22Rv1 (cell line): ENCODE measurements around the gene ETV1.

Experiments used
- H3K27ac ChIP-seq: fragments of 450-650 bp; 2 replicates; pipeline ENCODE4 v1.5.1; 2017
- ZFX ChIP-seq: fragments of 450-650 bp; IDR thresholded peaks from 2 replicates; pipeline ENCODE4 v1.6.1; 2017; ENCODE audit warnings: antibody characterized with exemption, borderline replicate concordance
- TF ChIP-seq, protein P1 (sequence below): fragments of 450-650 bp; IDR thresholded peaks from 2 replicates; pipeline ENCODE4 v1.5.1; 2017; ENCODE audit warnings: mild to moderate bottlenecking

The ETV1 gene

DNA sequence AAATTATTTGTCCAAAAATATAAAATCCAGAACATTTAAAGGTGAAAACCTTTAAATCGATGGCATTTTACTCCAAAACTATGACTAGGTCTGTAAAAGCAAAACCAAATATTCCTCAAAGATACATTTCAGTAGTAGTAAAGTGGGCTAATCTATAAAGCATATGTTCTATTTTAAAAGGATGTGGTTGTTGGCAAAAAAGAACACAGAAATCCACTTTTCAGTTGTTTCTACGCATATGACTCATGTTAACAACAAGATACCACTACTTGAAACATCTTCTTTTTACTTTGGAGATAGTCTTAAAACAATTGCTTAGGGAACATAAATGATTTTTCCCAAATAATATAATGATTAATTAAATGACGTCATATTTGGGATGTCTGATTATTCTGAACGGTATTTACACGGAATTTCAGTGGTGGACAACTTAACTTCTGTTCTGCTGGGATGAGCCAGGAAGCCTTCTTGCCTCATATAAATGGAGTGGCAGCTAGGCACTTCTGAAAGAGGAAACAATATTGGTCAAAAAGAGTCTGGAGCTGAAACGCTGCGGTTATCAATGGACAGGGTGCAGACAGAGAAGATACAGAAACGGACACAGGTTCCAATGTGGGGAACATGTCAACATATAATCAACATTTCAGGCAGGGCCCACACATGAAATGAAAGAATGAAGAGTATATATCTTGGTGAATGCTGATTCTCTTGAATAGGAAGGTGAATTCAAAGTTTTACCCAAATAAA, 78.5 kb downstream of the ETV1 start:
- no peak overlapping the region for H3K27ac ChIP-seq
- TF ChIP-seq, protein P1, sequence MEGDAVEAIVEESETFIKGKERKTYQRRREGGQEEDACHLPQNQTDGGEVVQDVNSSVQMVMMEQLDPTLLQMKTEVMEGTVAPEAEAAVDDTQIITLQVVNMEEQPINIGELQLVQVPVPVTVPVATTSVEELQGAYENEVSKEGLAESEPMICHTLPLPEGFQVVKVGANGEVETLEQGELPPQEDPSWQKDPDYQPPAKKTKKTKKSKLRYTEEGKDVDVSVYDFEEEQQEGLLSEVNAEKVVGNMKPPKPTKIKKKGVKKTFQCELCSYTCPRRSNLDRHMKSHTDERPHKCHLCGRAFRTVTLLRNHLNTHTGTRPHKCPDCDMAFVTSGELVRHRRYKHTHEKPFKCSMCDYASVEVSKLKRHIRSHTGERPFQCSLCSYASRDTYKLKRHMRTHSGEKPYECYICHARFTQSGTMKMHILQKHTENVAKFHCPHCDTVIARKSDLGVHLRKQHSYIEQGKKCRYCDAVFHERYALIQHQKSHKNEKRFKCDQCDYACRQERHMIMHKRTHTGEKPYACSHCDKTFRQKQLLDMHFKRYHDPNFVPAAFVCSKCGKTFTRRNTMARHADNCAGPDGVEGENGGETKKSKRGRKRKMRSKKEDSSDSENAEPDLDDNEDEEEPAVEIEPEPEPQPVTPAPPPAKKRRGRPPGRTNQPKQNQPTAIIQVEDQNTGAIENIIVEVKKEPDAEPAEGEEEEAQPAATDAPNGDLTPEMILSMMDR, result no peak
- TF ChIP-seq ZFX, result no peak

DNA sequence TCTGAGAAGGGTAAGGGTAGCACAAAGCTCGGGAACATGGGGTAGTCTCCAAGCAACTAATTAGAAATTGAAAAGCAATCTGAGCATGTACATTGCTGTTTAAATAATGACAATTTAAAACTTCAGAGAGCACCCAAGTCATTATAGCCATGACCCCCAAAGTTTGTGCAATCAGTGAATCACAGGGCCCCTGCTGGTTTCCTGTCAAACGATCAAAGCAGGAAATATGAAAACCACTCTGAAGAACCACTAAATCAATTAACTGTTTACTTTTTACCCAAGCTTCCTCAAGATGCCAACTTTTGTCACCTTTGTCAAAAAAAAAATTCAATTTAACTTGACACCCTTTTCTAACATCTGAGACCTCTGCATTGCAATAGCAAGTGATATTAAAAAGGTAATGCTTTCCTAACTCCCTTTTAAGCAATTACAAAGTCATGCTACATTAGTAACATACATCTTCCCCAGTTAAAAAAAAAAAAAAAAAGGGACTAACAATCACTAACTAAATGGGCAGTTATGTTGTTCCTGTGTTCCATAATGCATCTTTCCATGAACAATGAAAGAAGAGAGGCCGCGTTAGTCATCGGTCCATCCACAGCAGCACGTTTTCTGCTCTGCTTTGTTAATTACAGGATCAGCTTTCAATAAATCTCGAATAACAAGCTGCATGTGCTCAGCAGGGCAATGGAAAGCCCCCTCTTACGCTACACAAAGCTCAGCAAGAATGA, 80.6 kb downstream of the ETV1 start:
- TF ChIP-seq, protein P1, result no peak
- TF ChIP-seq ZFX, result no peak
- H3K27ac ChIP-seq, result no peak overlapping the region

DNA sequence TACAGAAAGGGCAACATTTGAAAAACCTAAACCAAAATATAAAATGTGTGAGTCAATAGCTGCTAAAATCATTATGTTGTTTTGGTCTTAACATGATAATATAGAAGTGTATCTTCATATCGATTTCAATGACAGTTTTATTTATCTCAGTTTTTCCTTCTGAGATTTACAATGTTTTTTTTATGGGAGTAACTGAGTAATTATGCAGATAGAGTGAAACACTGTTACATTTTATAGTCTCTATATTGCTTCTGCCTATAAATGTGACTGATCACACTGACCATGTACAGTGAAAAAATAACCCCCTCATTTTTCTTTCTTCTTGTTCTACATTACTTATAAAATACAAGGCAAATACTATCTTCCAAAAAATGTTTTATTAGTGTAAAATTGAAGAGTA, 81.6 kb downstream of the ETV1 start:
- TF ChIP-seq, protein P1, result no peak
- TF ChIP-seq ZFX, result no peak
- no peak overlapping the region for H3K27ac ChIP-seq

DNA sequence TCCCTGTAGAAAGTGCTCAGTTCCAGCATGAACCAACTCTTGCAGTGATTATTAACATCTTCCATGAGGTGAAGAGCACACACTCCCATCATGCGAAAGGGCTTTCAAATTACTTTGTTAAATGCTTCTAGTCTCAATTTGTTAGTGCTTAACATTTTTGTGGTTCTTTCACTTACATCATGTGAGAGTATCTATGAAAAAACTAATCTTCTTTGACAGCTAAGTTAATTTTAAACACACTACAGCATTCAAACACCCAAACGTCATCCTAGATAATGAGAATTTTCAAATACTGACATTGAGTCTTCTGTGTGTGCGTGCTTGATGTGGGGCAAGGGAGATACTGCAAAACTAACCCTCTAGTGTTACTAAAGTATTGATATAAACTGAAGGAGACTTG, 84.8 kb downstream of the ETV1 start:
- no peak overlapping the region for H3K27ac ChIP-seq
- TF ChIP-seq ZFX, result no peak
- TF ChIP-seq, protein P1, result no peak

DNA sequence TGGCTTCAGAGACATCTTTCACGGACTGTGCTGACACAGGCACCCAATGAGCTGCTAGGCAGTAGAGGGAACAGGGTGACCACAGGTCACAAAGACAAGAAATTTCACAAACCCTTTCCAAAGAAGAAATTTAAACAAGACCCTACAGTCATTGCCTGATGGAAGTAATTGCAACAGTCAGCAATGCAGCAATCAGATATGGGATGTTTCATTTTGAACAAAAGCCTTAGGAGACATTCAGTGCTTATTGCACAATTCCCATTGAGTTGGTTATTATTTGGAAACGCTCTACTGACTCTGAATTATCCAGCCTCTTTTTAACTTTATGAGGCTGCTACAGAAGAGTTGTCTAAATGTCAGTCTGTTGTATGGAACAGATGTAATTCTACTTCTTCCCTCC, 85.5 kb downstream of the ETV1 start:
- no peak for TF ChIP-seq ZFX
- TF ChIP-seq, protein P1, result no peak
- H3K27ac ChIP-seq, result no peak overlapping the region

DNA sequence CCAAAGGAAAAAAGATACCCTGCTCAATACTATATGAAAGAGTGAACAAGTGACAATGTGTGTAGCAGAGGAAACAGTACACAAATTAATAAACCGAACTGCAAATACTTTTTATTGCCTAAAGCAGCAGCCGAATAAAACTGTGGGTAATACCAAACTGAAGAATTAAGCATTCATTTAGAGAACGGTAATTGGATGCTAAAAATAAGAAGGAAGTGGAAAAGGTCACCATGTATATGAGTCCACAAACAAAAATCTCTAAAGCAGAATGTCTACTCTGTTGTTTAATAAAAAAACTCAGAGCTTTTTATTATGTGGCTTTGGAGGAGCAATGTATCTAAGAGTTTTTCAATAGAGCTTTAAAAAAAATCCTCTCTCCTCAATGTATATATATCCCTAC, 87.9 kb downstream of the ETV1 start:
- no peak for TF ChIP-seq ZFX
- TF ChIP-seq, protein P1, result no peak
- no peak overlapping the region for H3K27ac ChIP-seq

DNA sequence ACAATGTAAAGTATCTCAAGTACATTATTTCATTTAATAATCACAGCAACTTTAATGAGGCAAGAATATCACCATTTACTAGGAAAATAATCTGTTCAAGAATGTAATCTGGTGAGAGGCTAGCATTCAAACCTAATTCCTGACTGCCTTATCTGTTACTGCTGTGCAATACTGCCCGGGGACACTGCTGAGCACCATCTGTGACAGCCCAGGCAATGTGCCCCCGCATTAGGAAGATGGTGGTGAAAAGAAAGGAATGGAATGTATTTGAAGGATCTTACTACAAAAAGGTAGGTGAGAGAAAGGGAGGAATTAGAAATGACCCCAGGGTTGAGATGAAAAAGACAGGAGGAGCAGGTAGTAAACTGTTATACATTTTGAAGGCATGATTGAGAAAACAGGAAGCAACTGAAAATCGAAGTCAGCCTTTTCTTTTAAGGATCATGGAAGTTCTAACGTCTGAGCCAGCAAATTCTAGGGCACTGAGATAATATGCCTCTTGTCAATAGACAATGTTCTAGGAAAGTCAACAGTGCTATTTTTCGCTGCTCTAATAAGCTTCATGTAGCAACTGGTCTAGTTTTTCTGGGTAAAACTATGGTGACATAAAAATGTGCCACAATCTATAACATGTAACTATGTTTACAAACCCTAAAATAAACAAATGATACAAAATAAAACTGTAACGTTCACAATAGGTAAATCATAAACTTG, 90.4 kb downstream of the ETV1 start:
- TF ChIP-seq ZFX, result no peak
- TF ChIP-seq, protein P1, result no peak
- peak overlapping the region; percentile 84 for H3K27ac ChIP-seq
